Mesodermal cell (in vitro differentiated cells): Measurements from ENCODE around the gene OR2V2.
A peak's percentile ranks its signal among the peaks of the same experiment; 100 is the strongest.

Experiments used
- H3K27ac ChIP-seq: 2 replicates; pipeline ENCODE4 v1.7.0; 2013; ENCODE audit warnings: mild to moderate bottlenecking, low read depth, low read length, moderate library complexity; ENCODE audit not compliant: severe bottlenecking
- H3K36me3 ChIP-seq: 2 replicates; pipeline ENCODE4 v1.7.1; 2013; ENCODE audit warnings: mild to moderate bottlenecking, low read length, moderate library complexity; ENCODE audit not compliant: control insufficient read depth, insufficient read depth
- H3K4me1 ChIP-seq: one replicate; pipeline ENCODE4 v1.7.1; 2013; ENCODE audit warnings: mild to moderate bottlenecking, low read length; ENCODE audit not compliant: insufficient read depth, control insufficient read depth, poor library complexity, severe bottlenecking
- H3K4me3 ChIP-seq: 2 replicates; pipeline ENCODE4 v1.7.0; 2013; ENCODE audit warnings: low read length, control low read depth, mild to moderate bottlenecking; ENCODE audit not compliant: insufficient read depth, poor library complexity, severe bottlenecking; ENCODE audit errors: extremely low read depth
- H3K9me3 ChIP-seq: 2 replicates; pipeline ENCODE4 v1.7.1; 2013; ENCODE audit warnings: mild to moderate bottlenecking, low read length, moderate library complexity; ENCODE audit not compliant: control insufficient read depth
- WGBS, 2 experiments: methylation state at CpG; one replicate each; pipeline ENCODE4 v1.1.5; 2013; ENCODE audit warnings: missing lambda C conversion rate in 2 of 2; ENCODE audit not compliant: insufficient coverage in 2 of 2; 5-methylcytosine and 5-hydroxymethylcytosine counted together

The OR2V2 gene

GRCh38 chr5:181187500-181188213 lies 40.3 kb downstream of the OR2V2 start:
- 1 to 2% methylated on average over 23 to 33 of the region's 37 CpGs for WGBS, 2 experiments
- Histone ChIP-seq H3K4me3 (peak overlapping the region; percentile 77), H3K9me3 (no peaks in the 10 kb centered on the region), H3K4me1 (peaks cover 9% of the 10 kb centered on the region), H3K27ac (no peak overlapping the region), H3K36me3 (no peaks in the 10 kb centered on the region)

GRCh38 chr5:181188700-181189362 lies 41.4 kb downstream of the OR2V2 start:
- peak overlapping the region; percentile 62 for H3K27ac ChIP-seq
- H3K36me3 ChIP-seq = no peaks in the 10 kb centered on the region
- H3K9me3 ChIP-seq = no peaks in the 10 kb centered on the region
- WGBS, 2 experiments = 0% methylated on average over 30 to 31 of the region's 35 CpGs
- H3K4me3 ChIP-seq = peak overlapping the region; percentile 77
- H3K4me1 ChIP-seq = peaks cover 9% of the 10 kb centered on the region

- WGBS, 2 experiments = 1 to 2% methylated on average over 25 to 31 of the region's 41 CpGs
- no peaks in the 10 kb centered on the region for H3K36me3 ChIP-seq
- H3K27ac ChIP-seq = no peak overlapping the region
- peak overlapping the region; percentile 77 for H3K4me3 ChIP-seq
- H3K4me1 ChIP-seq = peaks cover 9% of the 10 kb centered on the region
- H3K9me3 ChIP-seq = no peaks in the 10 kb centered on the region
Measured at GRCh38 chr5:181189363-181189961, 42.1 kb downstream of the OR2V2 start.

- WGBS, 2 experiments = 2 to 4% methylated on average over 42 to 45 of the region's 52 CpGs
Measured at GRCh38 chr5:181189962-181190710, 42.8 kb downstream of the OR2V2 start.

DNA sequence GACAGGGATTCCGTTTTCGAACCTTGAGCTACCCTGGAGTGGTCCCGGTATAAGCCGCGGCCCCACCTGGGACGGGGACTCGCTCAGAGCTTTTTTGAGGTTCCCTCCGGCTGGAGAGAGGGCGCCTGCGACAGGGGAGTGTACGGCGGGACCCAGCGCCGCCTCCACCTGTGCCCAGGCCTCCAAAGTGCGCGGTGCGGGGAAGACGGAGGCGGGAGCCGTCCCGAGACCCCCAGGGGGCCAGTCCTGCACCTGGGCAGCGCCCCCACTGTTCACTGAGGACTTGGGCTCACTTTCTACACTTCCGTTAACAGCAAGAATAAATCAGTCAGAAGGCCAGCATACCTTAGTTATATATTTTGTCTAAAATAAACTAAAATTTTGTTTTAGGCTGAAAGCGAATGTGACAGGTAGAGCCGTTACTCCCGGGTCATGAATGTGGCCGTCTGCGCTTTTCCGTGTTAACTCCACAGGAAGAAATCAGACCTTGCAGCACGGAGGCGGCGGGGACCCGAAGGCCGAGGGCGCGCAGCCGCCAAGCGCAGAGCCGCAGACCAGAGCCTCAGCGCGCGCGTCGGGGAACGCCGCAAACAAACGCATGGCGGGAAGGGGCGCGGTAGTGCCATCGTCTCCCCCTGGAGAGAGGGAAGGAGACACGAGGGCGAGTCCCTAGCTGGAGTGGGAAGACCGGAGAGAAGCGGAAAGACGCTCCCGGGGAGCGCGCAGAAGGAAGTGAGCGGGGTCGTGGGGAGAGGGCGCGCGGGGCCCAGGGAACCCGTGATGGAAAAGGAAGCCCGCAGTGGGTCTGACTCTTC lies 43.5 kb downstream of the OR2V2 start:
- Histone ChIP-seq H3K36me3 (no peaks in the 10 kb centered on the region), H3K4me1 (peaks cover 9% of the 10 kb centered on the region), H3K9me3 (no peaks in the 10 kb centered on the region), H3K27ac (no peak overlapping the region), H3K4me3 (peak overlapping the region; percentile 77)
- WGBS, 2 experiments = 0 to 1% methylated on average over 60 to 63 of the region's 66 CpGs

More at GRCh38 chr5:181189962-181190710, 42.8 kb downstream of the OR2V2 start:
- Histone ChIP-seq H3K27ac (no peak overlapping the region), H3K4me1 (peaks cover 9% of the 10 kb centered on the region), H3K36me3 (no peaks in the 10 kb centered on the region), H3K9me3 (no peaks in the 10 kb centered on the region), H3K4me3 (peak overlapping the region; percentile 77)

DNA sequence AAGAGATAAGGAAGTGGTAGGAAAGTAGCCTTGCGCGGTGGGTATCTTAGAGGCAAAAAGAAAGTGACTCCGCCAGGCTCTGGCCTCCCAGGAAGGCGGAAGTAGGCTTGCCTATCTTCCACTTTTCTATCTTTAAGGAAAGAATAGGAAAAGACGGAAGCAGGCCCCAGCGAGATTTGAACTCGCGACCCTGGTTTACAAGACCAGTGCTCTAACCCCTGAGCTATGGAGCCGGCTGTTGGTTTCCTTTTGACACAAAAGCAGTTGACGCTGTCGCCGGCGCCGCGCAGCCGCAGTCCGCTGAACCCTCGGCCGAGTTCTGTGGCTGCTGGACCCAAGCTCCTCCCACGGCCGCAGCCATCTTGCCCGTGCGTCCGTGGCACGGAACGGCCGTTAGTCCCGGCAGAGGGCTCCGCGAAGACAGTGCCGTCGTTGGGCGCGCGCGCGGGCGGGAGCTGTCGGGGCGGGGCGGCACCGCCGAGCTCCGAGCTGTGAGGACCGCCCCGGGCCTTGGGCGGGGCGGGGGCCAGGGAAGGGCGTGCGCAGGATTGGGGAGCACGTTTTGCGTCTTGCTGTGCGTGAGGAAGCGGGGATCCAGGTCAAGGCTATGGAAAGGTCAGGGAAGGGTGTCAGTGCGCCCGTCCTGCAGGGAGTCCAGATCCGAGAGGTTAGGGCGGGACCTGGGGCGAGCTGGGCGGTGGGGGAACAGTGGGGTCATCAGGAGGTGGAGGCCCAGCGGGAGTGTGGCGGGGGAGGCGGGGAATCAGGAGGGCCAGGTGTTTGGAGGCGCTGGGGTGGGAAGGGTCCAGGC lies 44.3 kb downstream of the OR2V2 start:
- no peaks in the 10 kb centered on the region for H3K9me3 ChIP-seq
- WGBS, 2 experiments = 1% methylated on average over 42 to 51 of the region's 64 CpGs
- H3K4me1 ChIP-seq = peaks cover 9% of the 10 kb centered on the region
- H3K36me3 ChIP-seq = no peaks in the 10 kb centered on the region
- H3K4me3 ChIP-seq = peak overlapping the region; percentile 77
- peak overlapping the region; percentile 64 for H3K27ac ChIP-seq

DNA sequence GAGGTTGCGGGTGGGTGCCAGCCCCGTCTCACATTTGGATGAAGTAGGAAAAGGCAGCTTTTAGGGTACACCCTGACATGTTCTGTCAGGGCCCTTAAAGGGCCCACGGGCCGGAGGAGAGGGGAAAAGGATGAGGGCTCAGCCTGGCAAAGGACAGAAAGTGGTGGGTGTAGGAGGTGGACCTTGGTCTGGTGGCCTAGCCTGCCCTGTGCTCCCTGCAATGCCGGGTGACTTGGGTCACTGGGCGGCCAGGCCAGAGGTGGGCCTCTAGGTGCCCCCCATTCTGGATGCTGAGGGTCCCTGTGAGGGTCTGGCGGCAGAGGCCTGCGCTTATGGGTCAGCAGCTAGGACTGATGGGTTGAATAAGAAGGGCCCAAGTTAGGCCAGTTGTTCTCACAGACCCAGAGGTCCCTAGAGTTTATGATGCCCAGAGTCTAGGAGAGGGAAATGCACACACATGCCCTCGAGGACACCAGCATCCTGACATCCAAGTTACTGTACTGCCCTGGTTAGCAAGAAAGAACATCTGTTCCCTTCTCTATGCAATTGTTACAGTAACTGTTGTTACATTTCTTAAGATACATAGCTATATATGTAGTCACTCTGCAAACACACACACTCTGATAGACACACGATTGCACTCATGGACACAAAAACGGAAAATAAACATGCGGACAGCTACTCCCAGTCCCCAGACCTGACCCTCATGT lies 45.1 kb downstream of the OR2V2 start:
- Histone ChIP-seq H3K9me3 (no peaks in the 10 kb centered on the region), H3K36me3 (no peaks in the 10 kb centered on the region), H3K4me3 (peak overlapping the region; percentile 77), H3K27ac (no peak overlapping the region), H3K4me1 (peaks cover 13% of the 10 kb centered on the region)
- 59 to 73% methylated on average over 8 to 9 of the region's 12 CpGs for WGBS, 2 experiments

DNA sequence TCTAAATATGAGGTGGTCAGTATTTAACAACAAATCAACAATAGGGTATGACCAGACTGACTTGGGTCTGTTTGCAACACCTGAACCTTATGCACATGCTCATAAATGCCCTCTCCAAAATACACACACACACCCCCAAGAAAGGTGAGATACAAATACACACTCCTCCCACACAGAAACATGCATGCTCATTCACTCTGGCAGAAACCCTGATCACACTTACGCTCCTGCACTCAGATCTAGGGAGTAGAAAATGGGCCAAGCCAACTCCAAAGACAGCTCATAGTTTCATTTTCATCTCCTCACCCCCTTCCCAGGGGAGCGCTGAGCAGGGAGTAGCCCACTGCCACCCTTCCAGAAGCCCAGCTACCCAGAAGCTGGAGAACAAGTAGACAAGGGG lies 46.3 kb downstream of the OR2V2 start:
- no peak overlapping the region for H3K4me3 ChIP-seq
- peaks cover 17% of the 10 kb centered on the region for H3K4me1 ChIP-seq
- no peaks in the 10 kb centered on the region for H3K36me3 ChIP-seq
- H3K9me3 ChIP-seq = no peaks in the 10 kb centered on the region
- WGBS, 2 experiments = 83% methylated on average over 1 of the region's 2 CpGs; no CpG with 5 or more reads in 1 of the 2 experiments
- no peak overlapping the region for H3K27ac ChIP-seq
